NCI-H2196 treated with DMSO at 0.1 percent for 48 hours (cell line): ENCODE results near the gene CCDC70.
"Not testable (repeated sequence)": the region's sequence is repeated elsewhere in the genome, so short reads cannot be mapped to it uniquely, and the experiment has no call there.

Source experiments
- DNase-seq: peaks from one replicate; lab custom pipeline; 2025; ENCODE audit not compliant: unreplicated experiment; lab: John Stamatoyannopoulos, UW

Gene CCDC70

DNA sequence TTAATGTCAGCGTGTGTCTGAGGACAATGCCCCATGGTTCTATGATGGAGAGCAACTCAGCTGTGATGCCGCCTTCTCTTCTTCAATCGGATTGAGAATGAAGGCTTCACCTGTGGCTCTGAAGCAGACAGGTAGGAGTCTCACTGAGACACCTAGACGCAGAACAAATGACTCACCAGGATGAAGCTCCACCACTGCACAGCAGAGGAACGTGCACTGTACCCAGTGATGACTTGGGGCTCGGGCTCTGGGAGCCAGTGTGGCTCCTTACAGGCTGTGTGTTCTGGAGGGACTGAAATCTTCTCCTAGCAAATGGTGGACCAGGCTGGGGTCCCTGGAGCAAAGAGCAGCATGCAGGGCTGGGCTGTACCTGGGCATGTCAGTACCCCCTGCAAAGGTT lies 44.0 kb downstream of the CCDC70 start:
- no peak for DNase-seq

- no peak for DNase-seq
These were observed 44.8 kb downstream of the CCDC70 start for GRCh38 chr13:51906581-51906980.

- DNase-seq: no peak
These were observed 45.4 kb downstream of the CCDC70 start for GRCh38 chr13:51907040-51907732.

- DNase-seq: not testable (repeated sequence)
These were observed 47.5 kb downstream of the CCDC70 start for GRCh38 chr13:51909265-51909664.

GRCh38 chr13:51910508-51910907 lies 48.7 kb downstream of the CCDC70 start:
- no peak for DNase-seq

GRCh38 chr13:51912091-51912490 lies 50.3 kb downstream of the CCDC70 start:
- DNase-seq: no peak

GRCh38 chr13:51912511-51913225 lies 50.9 kb downstream of the CCDC70 start:
- DNase-seq: no peak

DNA sequence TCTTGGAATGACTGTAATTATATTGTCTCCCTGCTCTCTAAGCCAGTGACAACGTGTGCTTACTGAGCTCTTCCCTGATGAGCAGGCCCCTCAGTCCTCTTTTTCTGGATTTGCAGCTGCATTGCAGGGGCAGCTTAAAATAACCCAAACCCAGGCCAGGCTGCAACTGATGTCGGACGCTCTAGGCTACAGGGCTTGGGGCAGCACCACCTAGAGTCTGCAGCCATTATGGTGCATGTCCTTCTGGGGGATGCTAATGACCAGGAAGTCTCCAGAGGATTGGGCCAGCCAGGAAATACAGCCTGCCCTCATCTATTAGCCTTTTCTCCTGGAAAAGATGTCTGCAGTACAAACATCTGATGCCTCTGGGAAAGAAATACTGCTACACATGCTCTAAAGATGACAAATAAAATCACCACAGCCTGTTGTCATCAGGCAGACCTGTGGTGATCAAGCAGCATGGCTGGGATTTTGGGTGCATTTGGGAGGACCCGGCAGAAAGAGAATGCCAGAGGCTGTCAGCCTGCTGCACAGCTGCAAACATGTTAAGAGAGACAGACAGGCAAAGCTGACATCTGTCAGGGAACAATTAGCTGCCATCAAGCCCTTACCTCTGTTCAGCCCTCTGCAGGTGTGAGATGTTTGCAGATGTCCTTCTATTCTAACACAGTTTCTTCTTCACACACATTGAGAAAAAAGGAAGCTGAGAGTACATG lies 51.8 kb downstream of the CCDC70 start:
- DNase-seq: no peak

GRCh38 chr13:51914137-51914493 lies 52.3 kb downstream of the CCDC70 start:
- no peak for DNase-seq
